Neural cell (in vitro differentiated cells): ENCODE results near the gene DUSP12. TPM values are rescaled to one million over a fixed set of nuclear protein-coding genes. Genes with fewer than 3 reads are reported as not detected.

Experiments used
- H2AFZ ChIP-seq: fragments of 200-600, 300-800 bp; sonication (generic), shearing (Covaris generic); 2 replicates; pipeline ENCODE4 v1.6.0; 2014; ENCODE audit warnings: low read depth, mild to moderate bottlenecking, antibody characterized with exemption, low read length, moderate library complexity
- H3F3A ChIP-seq: fragments of 200-600 bp; shearing (Covaris generic); 2 replicates; pipeline ENCODE4 v1.6.1; 2016; ENCODE audit warnings: mild to moderate bottlenecking, moderate library complexity, mixed read lengths, antibody characterized with exemption, low read length; ENCODE audit not compliant: insufficient read depth, poor library complexity, severe bottlenecking
- H3K27ac ChIP-seq: fragments of 200-600, 300-800 bp; sonication (generic), shearing (Covaris generic); 2 replicates; pipeline ENCODE4 v1.5.1; 2014; ENCODE audit warnings: mild to moderate bottlenecking, low read length, moderate library complexity
- H3K27me3 ChIP-seq: fragments of 300-800, 200-600 bp; sonication (generic), shearing (Covaris generic); 2 replicates; pipeline ENCODE4 v1.6.0; 2014; ENCODE audit warnings: mild to moderate bottlenecking, low read depth, low read length, moderate library complexity; ENCODE audit not compliant: insufficient read depth
- H3K36me3 ChIP-seq: fragments of 300-800, 200-600 bp; sonication (generic), shearing (Covaris generic); 2 replicates; pipeline ENCODE4 v1.5.1; 2014; ENCODE audit warnings: mild to moderate bottlenecking, antibody characterized with exemption, low read length, moderate library complexity; ENCODE audit not compliant: insufficient read depth
- H3K4me2 ChIP-seq: fragments of 300-800, 200-600 bp; sonication (generic), shearing (Covaris generic); 2 replicates; pipeline ENCODE4 v1.6.0; 2014; ENCODE audit warnings: mild to moderate bottlenecking, low read length
- H3K4me3 ChIP-seq: fragments of 300-800, 200-600 bp; sonication (generic), shearing (Covaris generic); 2 replicates; pipeline ENCODE4 v1.5.1; 2014; ENCODE audit warnings: mild to moderate bottlenecking, low read length, moderate library complexity
- H3K79me2 ChIP-seq: fragments of 200-600 bp; shearing (Covaris generic); replicated peaks from 2 replicates; pipeline ENCODE4 v1.6.0; 2014; ENCODE audit warnings: mild to moderate bottlenecking, low read length, moderate library complexity; ENCODE audit not compliant: insufficient read depth
- H3K9ac ChIP-seq: fragments of 300-800, 200-600 bp; sonication (generic), shearing (Covaris generic); 2 replicates; pipeline ENCODE4 v1.6.1; 2016; ENCODE audit warnings: mild to moderate bottlenecking, low read length, mixed read lengths
- H3K9me2 ChIP-seq: fragments of 200-600 bp; shearing (Covaris generic); 2 replicates; pipeline ENCODE4 v1.6.1; 2016; ENCODE audit warnings: mild to moderate bottlenecking, low read length, mixed read lengths; ENCODE audit not compliant: insufficient read depth
- H3K9me3 ChIP-seq: fragments of 200-600, 300-800 bp; sonication (generic), shearing (Covaris generic); 2 replicates; pipeline ENCODE4 v1.6.1; 2016; ENCODE audit warnings: mild to moderate bottlenecking, mixed run types, low read length, moderate library complexity, mixed read lengths
- H4K20me1 ChIP-seq: fragments of 200-600 bp; shearing (Covaris generic); 2 replicates; pipeline ENCODE4 v1.6.1; 2016; ENCODE audit warnings: mild to moderate bottlenecking, mixed run types; ENCODE audit not compliant: insufficient read depth
- EP300 ChIP-seq: fragments of 450-650 bp; conservative IDR thresholded peaks from 2 replicates; pipeline ENCODE4 v1.6.1; 2014; ENCODE audit warnings: antibody characterized with exemption, mild to moderate bottlenecking, moderate library complexity; ENCODE audit not compliant: poor library complexity, severe bottlenecking
- EZH2 ChIP-seq: fragments of 200-600, 300-800 bp; shearing (Covaris generic), sonication (generic); IDR thresholded peaks from 2 replicates; pipeline ENCODE4 v1.6.1; 2014; ENCODE audit warnings: antibody characterized with exemption, low read length, borderline replicate concordance, mild to moderate bottlenecking; ENCODE audit not compliant: insufficient read depth, poor library complexity, severe bottlenecking
- MXI1 ChIP-seq: fragments of 450-650 bp; conservative IDR thresholded peaks from 2 replicates; pipeline ENCODE4 v1.6.1; 2014; ENCODE audit warnings: antibody characterized with exemption, mild to moderate bottlenecking; ENCODE audit not compliant: poor library complexity, severe bottlenecking
- POLR2AphosphoS5 ChIP-seq: IDR thresholded peaks from 2 replicates; pipeline ENCODE4 v1.6.1; 2012
- RAD21 ChIP-seq: fragments of 450-650 bp; conservative IDR thresholded peaks from 2 replicates; pipeline ENCODE4 v1.6.1; 2014; ENCODE audit warnings: antibody characterized with exemption, mild to moderate bottlenecking, moderate library complexity
- SMC3 ChIP-seq: fragments of 450-650 bp; conservative IDR thresholded peaks from 2 replicates; pipeline ENCODE4 v1.6.1; 2014; ENCODE audit warnings: antibody characterized with exemption, mild to moderate bottlenecking, moderate library complexity; ENCODE audit not compliant: poor library complexity
- TAF1 ChIP-seq: IDR thresholded peaks from 2 replicates; pipeline ENCODE4 v1.6.1; 2012; ENCODE audit warnings: low read depth
- polyA plus RNA-seq: library from polyadenylated mRNA; depleted of rRNA; stranded (reverse); fragments of >200 nt; gene quantifications from 2 replicates; pipeline ENCODE4 v1.2.3, GENCODE V29; 2014
- TF ChIP-seq, protein P1 (sequence below): fragments of 450-650 bp; IDR thresholded peaks from 2 replicates; pipeline ENCODE4 v1.5.1; 2014; ENCODE audit warnings: antibody characterized with exemption, mild to moderate bottlenecking, moderate library complexity; ENCODE audit not compliant: poor library complexity, severe bottlenecking
- TF ChIP-seq, protein P2 (sequence below): IDR thresholded peaks from 2 replicates; pipeline ENCODE4 v1.6.1; 2012; ENCODE audit warnings: borderline replicate concordance

DUSP12 gene
- polyA plus RNA-seq, 1 donor from 2014 or later: 209 TPM

- H3K36me3 ChIP-seq: no peaks in the 10 kb centered on the region
- H2AFZ ChIP-seq: no peak overlapping the region
- H3K4me3 ChIP-seq: no peak overlapping the region
- TF ChIP-seq EP300: no peak
- no peak for TF ChIP-seq TAF1
- no peak for TF ChIP-seq RAD21
- TF ChIP-seq SMC3: no peak
- TF ChIP-seq EZH2: no peak
- TF ChIP-seq, protein P1, sequence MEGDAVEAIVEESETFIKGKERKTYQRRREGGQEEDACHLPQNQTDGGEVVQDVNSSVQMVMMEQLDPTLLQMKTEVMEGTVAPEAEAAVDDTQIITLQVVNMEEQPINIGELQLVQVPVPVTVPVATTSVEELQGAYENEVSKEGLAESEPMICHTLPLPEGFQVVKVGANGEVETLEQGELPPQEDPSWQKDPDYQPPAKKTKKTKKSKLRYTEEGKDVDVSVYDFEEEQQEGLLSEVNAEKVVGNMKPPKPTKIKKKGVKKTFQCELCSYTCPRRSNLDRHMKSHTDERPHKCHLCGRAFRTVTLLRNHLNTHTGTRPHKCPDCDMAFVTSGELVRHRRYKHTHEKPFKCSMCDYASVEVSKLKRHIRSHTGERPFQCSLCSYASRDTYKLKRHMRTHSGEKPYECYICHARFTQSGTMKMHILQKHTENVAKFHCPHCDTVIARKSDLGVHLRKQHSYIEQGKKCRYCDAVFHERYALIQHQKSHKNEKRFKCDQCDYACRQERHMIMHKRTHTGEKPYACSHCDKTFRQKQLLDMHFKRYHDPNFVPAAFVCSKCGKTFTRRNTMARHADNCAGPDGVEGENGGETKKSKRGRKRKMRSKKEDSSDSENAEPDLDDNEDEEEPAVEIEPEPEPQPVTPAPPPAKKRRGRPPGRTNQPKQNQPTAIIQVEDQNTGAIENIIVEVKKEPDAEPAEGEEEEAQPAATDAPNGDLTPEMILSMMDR: no peak
- no peak for TF ChIP-seq POLR2AphosphoS5
- TF ChIP-seq MXI1: no peak
- TF ChIP-seq, protein P2, sequence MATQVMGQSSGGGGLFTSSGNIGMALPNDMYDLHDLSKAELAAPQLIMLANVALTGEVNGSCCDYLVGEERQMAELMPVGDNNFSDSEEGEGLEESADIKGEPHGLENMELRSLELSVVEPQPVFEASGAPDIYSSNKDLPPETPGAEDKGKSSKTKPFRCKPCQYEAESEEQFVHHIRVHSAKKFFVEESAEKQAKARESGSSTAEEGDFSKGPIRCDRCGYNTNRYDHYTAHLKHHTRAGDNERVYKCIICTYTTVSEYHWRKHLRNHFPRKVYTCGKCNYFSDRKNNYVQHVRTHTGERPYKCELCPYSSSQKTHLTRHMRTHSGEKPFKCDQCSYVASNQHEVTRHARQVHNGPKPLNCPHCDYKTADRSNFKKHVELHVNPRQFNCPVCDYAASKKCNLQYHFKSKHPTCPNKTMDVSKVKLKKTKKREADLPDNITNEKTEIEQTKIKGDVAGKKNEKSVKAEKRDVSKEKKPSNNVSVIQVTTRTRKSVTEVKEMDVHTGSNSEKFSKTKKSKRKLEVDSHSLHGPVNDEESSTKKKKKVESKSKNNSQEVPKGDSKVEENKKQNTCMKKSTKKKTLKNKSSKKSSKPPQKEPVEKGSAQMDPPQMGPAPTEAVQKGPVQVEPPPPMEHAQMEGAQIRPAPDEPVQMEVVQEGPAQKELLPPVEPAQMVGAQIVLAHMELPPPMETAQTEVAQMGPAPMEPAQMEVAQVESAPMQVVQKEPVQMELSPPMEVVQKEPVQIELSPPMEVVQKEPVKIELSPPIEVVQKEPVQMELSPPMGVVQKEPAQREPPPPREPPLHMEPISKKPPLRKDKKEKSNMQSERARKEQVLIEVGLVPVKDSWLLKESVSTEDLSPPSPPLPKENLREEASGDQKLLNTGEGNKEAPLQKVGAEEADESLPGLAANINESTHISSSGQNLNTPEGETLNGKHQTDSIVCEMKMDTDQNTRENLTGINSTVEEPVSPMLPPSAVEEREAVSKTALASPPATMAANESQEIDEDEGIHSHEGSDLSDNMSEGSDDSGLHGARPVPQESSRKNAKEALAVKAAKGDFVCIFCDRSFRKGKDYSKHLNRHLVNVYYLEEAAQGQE: no peak
- H3K27ac ChIP-seq: no peak overlapping the region
- no peaks in the 10 kb centered on the region for H3K79me2 ChIP-seq
- no peaks in the 10 kb centered on the region for H4K20me1 ChIP-seq
- H3K4me2 ChIP-seq: no peak overlapping the region
- no peaks in the 10 kb centered on the region for H3K27me3 ChIP-seq
- no peaks in the 10 kb centered on the region for H3K9me2 ChIP-seq
- H3K9me3 ChIP-seq: no peaks in the 10 kb centered on the region
- no peak overlapping the region for H3K9ac ChIP-seq
- H3F3A ChIP-seq: no peaks in the 10 kb centered on the region
Measured at GRCh38 chr1:161735837-161736236, 13.7 kb upstream of the DUSP12 start.

- Histone ChIP-seq H2AFZ (no peak overlapping the region), H3K4me2 (no peak overlapping the region)
Measured at GRCh38 chr1:161736335-161736969, 13.1 kb upstream of the DUSP12 start.

More at GRCh38 chr1:161736335-161736969, 13.1 kb upstream of the DUSP12 start:
- Histone ChIP-seq H3F3A (no peaks in the 10 kb centered on the region), H3K79me2 (no peaks in the 10 kb centered on the region), H3K27me3 (no peaks in the 10 kb centered on the region), H4K20me1 (no peaks in the 10 kb centered on the region), H3K9me3 (no peaks in the 10 kb centered on the region), H3K9me2 (no peaks in the 10 kb centered on the region), H3K27ac (no peak overlapping the region), H3K36me3 (no peaks in the 10 kb centered on the region), H3K4me3 (no peak overlapping the region), H3K9ac (no peak overlapping the region)
- TF ChIP-seq, protein P1: no peak
- no peak for TF ChIP-seq POLR2AphosphoS5
- no peak for TF ChIP-seq EZH2
